HG03095 (cell line): ENCODE results near the gene EIF4E1B.

ENCODE experiments used
- ATAC-seq: cut with Tn5 transposase; IDR thresholded peaks from one replicate; pipeline ENCODE4 v1.9.1; 2021; ENCODE audit warnings: moderate library complexity; ENCODE audit not compliant: unreplicated experiment

The EIF4E1B gene

DNA sequence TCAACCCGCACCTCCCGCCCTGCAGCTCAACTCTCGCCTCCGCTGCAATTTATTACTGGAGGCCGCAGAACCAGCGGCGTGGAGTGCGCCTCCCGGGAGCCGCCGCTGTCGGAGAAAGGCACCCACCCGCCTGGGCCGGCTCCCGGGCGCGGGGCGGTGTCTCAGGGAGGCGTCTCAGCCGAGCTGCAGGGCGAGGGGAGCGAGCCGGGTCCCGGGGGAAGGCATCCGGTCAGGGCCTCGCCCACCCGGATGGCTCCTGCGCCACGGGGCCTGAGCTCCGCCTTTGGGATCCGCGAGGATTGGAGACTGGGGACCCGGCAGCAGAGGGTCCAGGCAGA, 49.7 kb downstream of the EIF4E1B start:
- ATAC-seq: no peak

DNA sequence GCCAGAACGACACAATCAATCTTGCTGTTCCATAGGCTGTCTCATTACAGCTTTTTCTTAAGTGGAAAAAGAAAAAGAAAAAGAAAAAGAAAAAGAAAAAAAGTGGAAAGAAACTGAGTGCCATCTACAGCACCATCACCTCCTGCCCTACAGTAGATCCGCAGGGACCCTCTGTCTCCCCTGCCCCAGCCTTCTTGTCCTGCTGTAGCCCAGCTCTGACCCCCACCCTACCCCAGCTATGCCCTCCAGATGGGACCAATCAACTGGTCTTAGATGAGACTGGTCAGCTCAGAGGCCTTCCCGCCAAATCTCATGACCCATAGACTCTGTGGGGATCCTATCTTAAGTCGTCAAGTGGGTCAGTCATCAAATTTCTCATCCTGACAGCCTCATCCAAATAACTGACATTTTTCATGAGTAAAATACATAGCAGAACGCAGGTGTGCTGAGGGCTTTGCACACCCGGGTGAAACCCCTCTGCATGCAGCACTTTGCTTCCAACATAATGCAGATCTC, 51.6 kb downstream of the EIF4E1B start:
- no peak for ATAC-seq

GRCh38 chr5:176685010-176685409, 54.5 kb downstream of the EIF4E1B start:
- no peak for ATAC-seq

DNA sequence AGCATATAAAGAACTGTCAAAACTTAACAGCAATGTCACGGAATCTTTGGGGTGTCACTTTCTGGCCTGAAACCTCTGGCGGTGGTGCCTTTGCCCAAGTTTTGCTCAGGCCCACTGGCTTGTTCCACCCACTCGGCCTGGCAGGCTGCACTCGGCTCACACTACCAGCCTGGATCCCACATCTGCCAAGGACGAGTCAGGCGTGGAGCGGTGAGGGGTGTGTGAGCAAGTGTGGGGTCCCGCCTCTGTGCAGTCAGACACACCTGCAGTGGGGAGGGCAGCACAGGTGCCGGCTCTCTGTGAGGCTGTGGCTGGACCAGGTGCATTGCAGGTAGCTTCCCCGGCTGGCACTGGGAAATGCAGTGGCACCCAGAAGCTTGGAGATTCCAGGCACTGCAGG, 56.8 kb downstream of the EIF4E1B start:
- ATAC-seq: no peak

DNA sequence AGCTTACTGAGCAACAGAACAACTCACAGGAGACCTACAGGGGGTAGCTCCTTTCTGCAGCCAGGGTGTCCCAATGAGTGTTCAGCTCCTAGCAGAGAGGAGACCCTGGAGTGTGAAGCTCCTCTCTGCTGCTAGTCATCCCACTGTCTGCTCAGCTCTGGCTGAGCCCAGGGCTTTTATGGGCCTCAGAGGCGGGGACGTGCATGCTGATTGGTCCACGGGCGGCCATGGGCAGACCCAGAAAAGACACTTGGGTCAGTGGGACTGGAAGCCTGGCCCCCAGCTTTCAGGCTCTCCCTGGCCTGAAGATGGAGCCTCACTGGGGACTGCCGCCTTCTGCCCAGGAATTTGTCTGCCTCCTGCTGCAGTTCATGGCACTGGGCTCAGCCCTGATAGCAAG, 57.4 kb downstream of the EIF4E1B start:
- no peak for ATAC-seq

DNA sequence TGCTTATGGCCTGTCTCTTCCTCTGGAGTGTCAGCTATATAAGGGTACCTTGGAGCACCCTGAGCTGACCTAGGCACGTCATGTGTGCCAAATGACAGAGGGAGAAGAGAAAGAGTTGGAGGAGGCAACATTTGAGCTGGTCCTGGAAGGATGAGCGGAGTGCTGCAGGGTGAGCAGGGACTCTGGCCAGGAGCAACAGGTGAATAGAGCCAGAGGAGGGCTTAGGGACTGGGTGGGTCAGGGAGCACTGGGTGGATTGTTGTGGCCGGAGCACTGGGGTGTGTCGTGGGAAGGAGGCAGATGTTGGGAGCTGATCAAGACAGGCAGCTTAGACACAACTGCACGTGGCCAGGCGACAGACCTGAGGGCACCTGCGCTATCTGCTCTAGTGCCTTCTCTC, 60.4 kb downstream of the EIF4E1B start:
- ATAC-seq: no peak

DNA sequence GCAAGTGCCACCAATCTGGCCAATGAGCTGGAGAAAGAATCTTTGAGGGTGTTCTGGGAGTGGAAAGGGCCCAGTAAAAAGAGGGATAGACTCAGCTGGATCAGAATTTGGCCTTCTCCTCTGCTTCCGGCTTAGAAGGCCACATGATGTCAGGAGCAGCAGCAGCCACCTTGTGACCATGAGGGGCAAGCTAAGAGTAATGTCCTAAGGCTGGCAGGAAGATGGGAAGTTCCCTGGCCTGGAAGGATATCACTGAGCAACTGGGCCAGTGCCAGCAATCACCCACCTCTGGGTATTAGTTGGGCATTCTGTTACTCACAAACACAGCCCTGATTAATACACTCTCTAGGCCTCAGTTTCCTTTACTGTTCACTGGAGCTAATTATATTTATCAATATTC, 61.0 kb downstream of the EIF4E1B start:
- no peak for ATAC-seq

- ATAC-seq: no peak
Observed at GRCh38 chr5:176692326-176692725, 61.9 kb downstream of the EIF4E1B start.

GRCh38 chr5:176692839-176693476, 62.5 kb downstream of the EIF4E1B start:
- ATAC-seq: no peak

DNA sequence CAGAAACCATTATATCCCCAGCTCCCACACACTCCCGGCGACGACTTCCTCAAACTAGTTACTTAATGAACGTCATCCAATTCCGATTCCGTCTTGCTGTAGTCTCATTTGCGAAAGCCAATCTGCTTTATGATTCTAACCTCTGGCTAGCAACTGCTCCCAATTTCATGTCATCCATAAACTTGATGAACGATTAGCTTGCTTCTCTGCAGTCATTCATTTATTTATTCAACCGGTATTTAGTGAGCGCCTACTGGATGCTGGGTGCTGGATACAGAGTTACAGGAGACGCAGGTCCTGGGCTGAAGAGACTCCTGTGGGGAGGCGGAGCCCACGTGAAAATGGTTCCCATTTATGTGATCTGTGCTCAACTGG, 63.0 kb downstream of the EIF4E1B start:
- no peak for ATAC-seq

- ATAC-seq: no peak
Observed at GRCh38 chr5:176694146-176694545, 63.7 kb downstream of the EIF4E1B start.

DNA sequence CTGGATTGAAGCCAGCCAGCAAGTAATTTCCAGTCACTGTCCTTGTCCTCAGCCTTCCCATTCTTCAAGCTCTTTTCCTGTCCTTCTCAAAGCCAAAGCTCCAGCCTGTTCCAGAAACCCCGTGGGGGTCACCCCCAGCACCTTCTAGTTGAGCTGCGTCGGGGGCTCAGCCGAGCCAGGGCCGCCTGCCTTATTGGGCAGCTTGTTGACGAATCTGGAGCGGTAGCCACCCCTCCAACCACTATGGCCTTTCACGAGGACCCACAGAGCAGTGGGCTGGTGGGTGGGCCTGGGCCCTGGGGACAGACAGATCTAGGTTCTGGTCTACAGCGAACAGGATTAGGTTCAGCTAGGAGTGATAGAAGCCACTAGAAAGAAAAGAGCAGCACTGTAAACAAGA, 64.2 kb downstream of the EIF4E1B start:
- no peak for ATAC-seq

GRCh38 chr5:176695073-176695472, 64.6 kb downstream of the EIF4E1B start:
- no peak for ATAC-seq
